H1 (cell line): Measurements from ENCODE around the gene PRDX5. TPM values are rescaled to one million over a fixed set of nuclear protein-coding genes. Genes with fewer than 3 reads are reported as not detected.

Source experiments
- BRCA1 ChIP-seq: IDR thresholded peaks from 2 replicates; pipeline ENCODE4 v1.6.1; 2012; ENCODE audit warnings: low read depth, low read length, improper control_type of control experiment
- HDAC6 ChIP-seq: IDR thresholded peaks from one replicate; pipeline ENCODE4 v1.7.1; 2012; ENCODE audit warnings: low read depth, mild to moderate bottlenecking, inconsistent platforms, low read length, moderate library complexity
- KDM5A ChIP-seq: fragments of 200-600 bp; IDR thresholded peaks from 2 replicates; pipeline ENCODE4 v1.7.1; 2012; ENCODE audit warnings: mild to moderate bottlenecking, low read length, inconsistent platforms, mixed read lengths
- TAF7 ChIP-seq: optimal IDR thresholded peaks from 2 replicates; pipeline ENCODE3; 2011; ENCODE audit warnings: low read depth, mild to moderate bottlenecking, inconsistent platforms, low read length, moderate library complexity, borderline replicate concordance
- TEAD4 ChIP-seq: IDR thresholded peaks from 2 replicates; pipeline ENCODE4 v1.6.1; 2012; ENCODE audit warnings: low read depth, low read length, inconsistent platforms, mixed read lengths
- polyA plus RNA-seq, 7 experiments: library from polyadenylated mRNA; depleted of rRNA in 3 of 7; stranded (reverse) in 5 of 7; unstranded in 2 of 7; fragments of >200 nt in 5 of 7; fragments of 200-250 nt in 2 of 7; gene quantifications; 1 replicate in 5 of 7; 2 replicates in 1 of 7; 4 replicates in 1 of 7; pipeline versions ENCODE4 v1.2.1 to v1.2.3, GENCODE V29; 2011 to 2013; ENCODE audit warnings: missing spikeins in 2 of 7, mixed read lengths in 2 of 7
- total RNA-seq: library from RNA; stranded (reverse); fragmentation: NEBNext Ultra II Directional; extraction: Animal tissue kit (Norgen Biotek cat#: 25700); gene quantifications from 2 replicates; pipeline ENCODE4 v1.2.1, GENCODE V29; 2021

PRDX5 gene
- total and polyA plus RNA-seq, 2 of the 8 experiments (the other 6 are each of a cell fraction or from before 2014, with no cell fraction given) = 201 to 582 TPM

DNA sequence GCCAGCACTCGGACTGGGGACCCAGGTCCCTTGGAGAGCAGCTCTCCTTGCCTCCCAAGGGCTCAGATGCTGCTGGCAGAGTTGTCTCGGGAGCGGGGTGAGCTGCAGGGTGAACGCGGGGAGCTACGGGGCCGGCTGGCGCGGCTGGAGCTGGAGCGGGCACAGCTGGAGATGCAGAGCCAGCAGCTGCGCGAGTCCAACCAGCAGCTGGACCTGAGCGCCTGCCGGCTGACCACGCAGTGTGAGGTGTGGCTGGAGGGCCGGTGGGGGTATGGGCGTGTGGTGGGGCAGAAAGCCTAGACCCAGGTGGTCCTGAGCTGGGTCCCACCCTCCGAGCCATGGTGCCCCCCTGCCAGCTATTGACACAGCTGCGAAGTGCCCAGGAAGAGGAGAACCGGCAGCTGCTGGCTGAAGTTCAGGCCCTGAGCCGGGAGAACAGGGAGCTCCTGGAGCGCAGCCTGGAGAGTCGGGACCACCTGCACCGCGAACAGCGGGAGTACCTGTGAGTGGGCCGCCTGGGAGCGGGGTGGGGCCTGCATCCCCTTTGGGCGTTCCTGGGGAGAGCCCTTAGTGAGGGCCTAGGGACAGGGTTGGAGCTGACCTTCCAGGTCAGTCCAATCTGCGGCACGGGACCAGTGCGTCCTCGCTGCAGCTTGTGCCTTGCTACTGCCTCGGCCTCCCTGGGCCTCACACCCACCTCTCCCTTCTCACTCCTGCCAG, 35.2 kb downstream of the PRDX5 start (continued):
- TF ChIP-seq TAF7 (no peak), TEAD4 (no peak), HDAC6 (no peak), BRCA1 (no peak), KDM5A (no peak)
- TF ChIP-seq, all 59 proteins: peak for 0
